ENCODE data around the gene DCTN1. TPM values are rescaled to one million over a fixed set of nuclear protein-coding genes. Genes with fewer than 3 reads are reported as not detected.

Gene DCTN1
- polyA plus RNA-seq, 1 of the 3 experiments (the other 2 are of a cell fraction) = 91.1 TPM

DNA sequence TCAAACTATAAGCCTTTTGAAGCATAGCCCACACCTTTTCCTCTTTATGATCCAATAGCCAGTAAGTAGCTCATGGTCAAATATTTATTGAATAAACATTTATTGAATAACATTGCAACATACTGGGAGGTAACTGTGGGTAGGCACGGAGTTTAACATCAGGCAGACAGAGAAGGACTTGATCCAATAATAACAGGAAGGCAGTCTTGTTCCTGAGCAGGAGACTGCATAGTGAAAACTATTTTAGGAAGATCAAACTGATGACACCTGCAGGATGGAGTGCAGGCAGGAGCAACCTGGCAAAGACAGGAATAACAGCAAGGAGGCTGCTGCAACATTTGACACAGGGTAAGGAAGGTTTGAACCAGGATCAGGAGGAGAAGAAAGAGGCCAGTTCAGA is 3.1 kb upstream of the DCTN1 start (continued):
- TF ChIP-seq, protein P1, sequence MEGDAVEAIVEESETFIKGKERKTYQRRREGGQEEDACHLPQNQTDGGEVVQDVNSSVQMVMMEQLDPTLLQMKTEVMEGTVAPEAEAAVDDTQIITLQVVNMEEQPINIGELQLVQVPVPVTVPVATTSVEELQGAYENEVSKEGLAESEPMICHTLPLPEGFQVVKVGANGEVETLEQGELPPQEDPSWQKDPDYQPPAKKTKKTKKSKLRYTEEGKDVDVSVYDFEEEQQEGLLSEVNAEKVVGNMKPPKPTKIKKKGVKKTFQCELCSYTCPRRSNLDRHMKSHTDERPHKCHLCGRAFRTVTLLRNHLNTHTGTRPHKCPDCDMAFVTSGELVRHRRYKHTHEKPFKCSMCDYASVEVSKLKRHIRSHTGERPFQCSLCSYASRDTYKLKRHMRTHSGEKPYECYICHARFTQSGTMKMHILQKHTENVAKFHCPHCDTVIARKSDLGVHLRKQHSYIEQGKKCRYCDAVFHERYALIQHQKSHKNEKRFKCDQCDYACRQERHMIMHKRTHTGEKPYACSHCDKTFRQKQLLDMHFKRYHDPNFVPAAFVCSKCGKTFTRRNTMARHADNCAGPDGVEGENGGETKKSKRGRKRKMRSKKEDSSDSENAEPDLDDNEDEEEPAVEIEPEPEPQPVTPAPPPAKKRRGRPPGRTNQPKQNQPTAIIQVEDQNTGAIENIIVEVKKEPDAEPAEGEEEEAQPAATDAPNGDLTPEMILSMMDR (IDR thresholded peaks at IDR 0.05) = no peak
- no peak for TF ChIP-seq FOXM1 (IDR thresholded peaks at IDR 0.05; ENCODE audit: low read depth)
- TF ChIP-seq CHD2 (IDR thresholded peaks at IDR 0.05; ENCODE audit: low read length, partially characterized antibody) = no peak
- TF ChIP-seq, protein P2, sequence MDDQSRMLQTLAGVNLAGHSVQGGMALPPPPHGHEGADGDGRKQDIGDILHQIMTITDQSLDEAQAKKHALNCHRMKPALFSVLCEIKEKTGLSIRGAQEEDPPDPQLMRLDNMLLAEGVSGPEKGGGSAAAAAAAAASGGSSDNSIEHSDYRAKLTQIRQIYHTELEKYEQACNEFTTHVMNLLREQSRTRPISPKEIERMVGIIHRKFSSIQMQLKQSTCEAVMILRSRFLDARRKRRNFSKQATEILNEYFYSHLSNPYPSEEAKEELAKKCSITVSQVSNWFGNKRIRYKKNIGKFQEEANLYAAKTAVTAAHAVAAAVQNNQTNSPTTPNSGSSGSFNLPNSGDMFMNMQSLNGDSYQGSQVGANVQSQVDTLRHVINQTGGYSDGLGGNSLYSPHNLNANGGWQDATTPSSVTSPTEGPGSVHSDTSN (IDR thresholded peaks at IDR 0.05) = no peak
- no peak for TF ChIP-seq TAF1 (IDR thresholded peaks at IDR 0.05; ENCODE audit: borderline replicate concordance, low read depth, low read length)

DNA sequence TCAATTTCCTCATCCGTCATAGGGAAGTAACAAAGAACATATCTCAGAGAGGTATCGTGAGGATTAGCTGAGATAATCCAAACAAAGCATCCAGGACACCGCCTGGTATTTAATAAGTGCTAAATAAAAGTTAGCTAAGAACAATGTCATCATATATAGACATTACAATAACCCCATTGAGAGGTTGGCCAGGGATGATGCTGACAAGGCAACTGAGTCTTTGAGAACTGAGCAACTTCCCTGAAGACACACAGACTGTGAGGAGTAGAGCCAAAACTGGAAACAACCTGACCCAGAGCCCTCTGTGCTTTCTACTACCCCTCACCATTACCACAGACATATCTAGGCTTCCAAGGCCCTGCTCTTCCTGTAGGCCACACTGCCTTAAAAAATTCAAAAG is 1.6 kb upstream of the DCTN1 start:
- no peak for TF ChIP-seq POLR2AphosphoS5 (IDR thresholded peaks at IDR 0.05; ENCODE audit: low read depth, low read length)
- 96% methylated on average over 3 of the region's 3 CpGs for WGBS (ENCODE audit: low lambda C conversion rate)

DNA sequence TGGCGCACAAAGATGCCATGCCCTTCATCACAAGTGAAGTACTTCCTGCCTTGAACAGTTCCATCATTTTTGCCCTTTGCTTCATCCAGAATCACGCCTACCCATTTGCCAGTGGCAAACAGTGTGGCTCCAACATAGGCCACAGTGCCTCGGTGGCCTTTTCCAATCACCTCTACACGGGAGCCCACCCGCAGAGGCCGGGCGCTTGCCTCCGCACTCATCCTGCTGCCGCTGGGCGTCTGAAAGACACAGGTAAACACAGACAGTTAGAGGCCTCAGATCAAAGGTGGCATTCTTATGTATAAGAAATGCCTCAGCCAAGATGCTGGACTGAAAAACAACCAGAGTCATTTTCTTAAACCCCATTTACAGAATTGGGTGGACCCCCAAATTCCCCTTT is 2.1 kb downstream of the DCTN1 start:
- Histone ChIP-seq H3K36me3 (replicated peaks in 1 of 2; ENCODE audit: control insufficient read depth in 1 of 2, insufficient read depth in 2 of 2, low read length in 1 of 2) (peaks cover 0 to 24% of the 10 kb centered on the region in 2 experiments), H2AFZ (ENCODE audit: low read depth) (no peak overlapping the region), H3K27me3 (ENCODE audit: insufficient read depth) (no peaks in the 10 kb centered on the region), H3K27ac (ENCODE audit: low read depth in 2 of 2, low read length in 1 of 2) (no peak overlapping the region), H4K20me1 (ENCODE audit: insufficient read depth) (peaks cover 44% of the 10 kb centered on the region), H3K9me2 (no peaks in the 10 kb centered on the region), H3K4me1 (ENCODE audit: control insufficient read depth in 1 of 2, insufficient read depth in 2 of 2, low read depth in 1 of 2, low read length in 1 of 2) (peaks cover 12 to 38% of the 10 kb centered on the region in 2 experiments; a peak in 2 of 4 replicates), H3K79me2 (ENCODE audit: insufficient read depth) (peaks cover 62% of the 10 kb centered on the region), H3K9ac (no peak overlapping the region), H3K4me3 (ENCODE audit: low read depth in 2 of 2, low read length in 1 of 2) (no peak overlapping the region), H3F3A (replicated peaks; ENCODE audit: insufficient read depth) (no peaks in the 10 kb centered on the region), H3K9me3 (no peaks in the 10 kb centered on the region), H3K4me2 (no peak overlapping the region)
- no peak for DNase-seq
- ChIA-PET CTCF (no interaction called here), POLR2A (no interaction called here)
- 94% methylated on average over 10 of the region's 10 CpGs for WGBS (ENCODE audit: low lambda C conversion rate)
- TF ChIP-seq, protein P3, sequence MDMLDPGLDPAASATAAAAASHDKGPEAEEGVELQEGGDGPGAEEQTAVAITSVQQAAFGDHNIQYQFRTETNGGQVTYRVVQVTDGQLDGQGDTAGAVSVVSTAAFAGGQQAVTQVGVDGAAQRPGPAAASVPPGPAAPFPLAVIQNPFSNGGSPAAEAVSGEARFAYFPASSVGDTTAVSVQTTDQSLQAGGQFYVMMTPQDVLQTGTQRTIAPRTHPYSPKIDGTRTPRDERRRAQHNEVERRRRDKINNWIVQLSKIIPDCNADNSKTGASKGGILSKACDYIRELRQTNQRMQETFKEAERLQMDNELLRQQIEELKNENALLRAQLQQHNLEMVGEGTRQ (IDR thresholded peaks at IDR 0.05; ENCODE audit: borderline replicate concordance, low read depth, low read length) = no peak
- TF ChIP-seq FOXJ3 (CRISPR knock-in tag; IDR thresholded peaks at IDR 0.05) (no peak), GATA2 (CRISPR knock-in tag; IDR thresholded peaks at IDR 0.05) (no peak), GABPA (IDR thresholded peaks at IDR 0.05; ENCODE audit: low read depth) (no peak), SIN3A (IDR thresholded peaks at IDR 0.05; ENCODE audit: borderline replicate concordance, low read depth, low read length) (no peak), RXRA (IDR thresholded peaks at IDR 0.05; ENCODE audit: borderline replicate concordance, low read depth) (no peak), CHD2 (IDR thresholded peaks at IDR 0.05; ENCODE audit: low read length, partially characterized antibody) (no peak)
- TF ChIP-seq, protein P4, sequence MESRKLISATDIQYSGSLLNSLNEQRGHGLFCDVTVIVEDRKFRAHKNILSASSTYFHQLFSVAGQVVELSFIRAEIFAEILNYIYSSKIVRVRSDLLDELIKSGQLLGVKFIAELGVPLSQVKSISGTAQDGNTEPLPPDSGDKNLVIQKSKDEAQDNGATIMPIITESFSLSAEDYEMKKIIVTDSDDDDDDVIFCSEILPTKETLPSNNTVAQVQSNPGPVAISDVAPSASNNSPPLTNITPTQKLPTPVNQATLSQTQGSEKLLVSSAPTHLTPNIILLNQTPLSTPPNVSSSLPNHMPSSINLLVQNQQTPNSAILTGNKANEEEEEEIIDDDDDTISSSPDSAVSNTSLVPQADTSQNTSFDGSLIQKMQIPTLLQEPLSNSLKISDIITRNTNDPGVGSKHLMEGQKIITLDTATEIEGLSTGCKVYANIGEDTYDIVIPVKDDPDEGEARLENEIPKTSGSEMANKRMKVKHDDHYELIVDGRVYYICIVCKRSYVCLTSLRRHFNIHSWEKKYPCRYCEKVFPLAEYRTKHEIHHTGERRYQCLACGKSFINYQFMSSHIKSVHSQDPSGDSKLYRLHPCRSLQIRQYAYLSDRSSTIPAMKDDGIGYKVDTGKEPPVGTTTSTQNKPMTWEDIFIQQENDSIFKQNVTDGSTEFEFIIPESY (IDR thresholded peaks at IDR 0.05; ENCODE audit: borderline replicate concordance, low read depth) = no peak
- TF ChIP-seq, protein P1 (IDR thresholded peaks at IDR 0.05) = no peak
- TF ChIP-seq, protein P5, sequence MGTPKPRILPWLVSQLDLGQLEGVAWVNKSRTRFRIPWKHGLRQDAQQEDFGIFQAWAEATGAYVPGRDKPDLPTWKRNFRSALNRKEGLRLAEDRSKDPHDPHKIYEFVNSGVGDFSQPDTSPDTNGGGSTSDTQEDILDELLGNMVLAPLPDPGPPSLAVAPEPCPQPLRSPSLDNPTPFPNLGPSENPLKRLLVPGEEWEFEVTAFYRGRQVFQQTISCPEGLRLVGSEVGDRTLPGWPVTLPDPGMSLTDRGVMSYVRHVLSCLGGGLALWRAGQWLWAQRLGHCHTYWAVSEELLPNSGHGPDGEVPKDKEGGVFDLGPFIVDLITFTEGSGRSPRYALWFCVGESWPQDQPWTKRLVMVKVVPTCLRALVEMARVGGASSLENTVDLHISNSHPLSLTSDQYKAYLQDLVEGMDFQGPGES (IDR thresholded peaks at IDR 0.05; ENCODE audit: low read depth, low read length) = no peak

More for the DNA sequence above, 1.6 kb upstream of the DCTN1 start:
- Histone ChIP-seq H3K9me2 (no peaks in the 10 kb centered on the region), H3K9me3 (no peaks in the 10 kb centered on the region), H3K4me1 (ENCODE audit: control insufficient read depth in 1 of 2, insufficient read depth in 2 of 2, low read depth in 1 of 2, low read length in 1 of 2) (peaks cover 7 to 17% of the 10 kb centered on the region in 2 experiments; a peak in 2 of 4 replicates), H3F3A (replicated peaks; ENCODE audit: insufficient read depth) (peaks cover 5% of the 10 kb centered on the region), H3K27me3 (ENCODE audit: insufficient read depth) (no peaks in the 10 kb centered on the region), H4K20me1 (ENCODE audit: insufficient read depth) (peaks cover 65% of the 10 kb centered on the region), H3K4me2 (no peak overlapping the region), H3K79me2 (ENCODE audit: insufficient read depth) (peaks cover 75% of the 10 kb centered on the region), H3K4me3 (ENCODE audit: low read depth in 2 of 2, low read length in 1 of 2) (no peak overlapping the region), H2AFZ (ENCODE audit: low read depth) (no peak overlapping the region), H3K27ac (ENCODE audit: low read depth in 2 of 2, low read length in 1 of 2) (no peak overlapping the region), H3K9ac (no peak overlapping the region), H3K36me3 (replicated peaks in 1 of 2; ENCODE audit: control insufficient read depth in 1 of 2, insufficient read depth in 2 of 2, low read length in 1 of 2) (peaks cover 7 to 35% of the 10 kb centered on the region in 2 experiments)
- POLR2A ChIA-PET = interaction anchor here (1.8 kb wide), 1 partner anchor 10 kb away, joined by 7 read pairs; no protein-coding TSS in a partner anchor
- CTCF ChIA-PET = interaction anchor here (0.7 to 2.2 kb wide), 4 partner anchors 10 to 47 kb away, joined by 3 to 24 read pairs (median 4); no protein-coding TSS in a partner anchor
- DNase-seq = no peak
